H9 (cell line): Measurements from ENCODE around the gene IL4. TPM values are rescaled to one million over a fixed set of nuclear protein-coding genes. Genes with fewer than 3 reads are reported as not detected.

Source experiments
- DNase-seq: peaks from one replicate; pipeline ENCODE4 v3.0.0-alpha.2; 2017
- H2AFZ ChIP-seq: one replicate; pipeline ENCODE4 v1.6.1; 2013; ENCODE audit warnings: mild to moderate bottlenecking, low read length, control low read depth, moderate library complexity
- H2AK5ac ChIP-seq: 2 replicates; pipeline ENCODE4 v1.6.1; 2013; ENCODE audit warnings: low read length, control low read depth, mixed read lengths; ENCODE audit not compliant: insufficient read length
- H2BK120ac ChIP-seq: one replicate; pipeline ENCODE4 v1.6.1; 2013; ENCODE audit warnings: low read depth, mild to moderate bottlenecking, low read length, control low read depth, inconsistent platforms; ENCODE audit not compliant: poor library complexity, severe bottlenecking
- H2BK12ac ChIP-seq: 2 replicates; pipeline ENCODE4 v1.6.1; 2013; ENCODE audit warnings: low read length, control low read depth, mixed read lengths, low read depth; ENCODE audit not compliant: insufficient read length
- H2BK15ac ChIP-seq: 2 replicates; pipeline ENCODE4 v1.6.1; 2013; ENCODE audit warnings: low read depth, low read length, control low read depth
- H2BK20ac ChIP-seq: one replicate; pipeline ENCODE4 v1.6.1; 2013; ENCODE audit warnings: low read depth, mild to moderate bottlenecking, low read length, control low read depth, inconsistent platforms; ENCODE audit not compliant: poor library complexity, severe bottlenecking
- H2BK5ac ChIP-seq: 2 replicates; pipeline ENCODE4 v1.6.1; 2013; ENCODE audit warnings: low read length, control low read depth, mixed read lengths; ENCODE audit not compliant: insufficient read length
- H3K14ac ChIP-seq: 2 replicates; pipeline ENCODE4 v1.6.1; 2013; ENCODE audit warnings: low read length, control low read depth; ENCODE audit not compliant: insufficient read depth
- H3K18ac ChIP-seq: 2 replicates; pipeline ENCODE4 v1.6.1; 2013; ENCODE audit warnings: low read depth, mild to moderate bottlenecking, mixed read lengths, low read length, control low read depth; ENCODE audit not compliant: insufficient read length
- H3K23ac ChIP-seq: 2 replicates; pipeline ENCODE4 v1.6.1; 2013; ENCODE audit warnings: low read length, control low read depth, mixed read lengths, low read depth; ENCODE audit not compliant: insufficient read length
- H3K23me2 ChIP-seq: 2 replicates; pipeline ENCODE4 v1.6.1; 2013; ENCODE audit warnings: low read depth, mild to moderate bottlenecking, mixed read lengths, low read length, control low read depth; ENCODE audit not compliant: insufficient read length, poor library complexity, severe bottlenecking
- H3K27ac ChIP-seq: 2 replicates; pipeline ENCODE4 v1.5.1; 2013; ENCODE audit warnings: low read length, control low read depth, mixed read lengths, low read depth; ENCODE audit not compliant: insufficient read length
- H3K27me3 ChIP-seq: 2 replicates; pipeline ENCODE4 v1.6.1; 2013; ENCODE audit warnings: low read length, control low read depth, inconsistent platforms; ENCODE audit not compliant: insufficient read depth
- H3K4ac ChIP-seq: 2 replicates; pipeline ENCODE4 v1.6.1; 2013; ENCODE audit warnings: low read depth, mild to moderate bottlenecking, control low read depth, inconsistent platforms, low read length, moderate library complexity
- H3K4me1 ChIP-seq: 2 replicates; pipeline ENCODE4 v1.6.1; 2013; ENCODE audit warnings: low read length, control low read depth, inconsistent platforms; ENCODE audit not compliant: insufficient read depth
- H3K4me2 ChIP-seq: 2 replicates; pipeline ENCODE4 v1.6.1; 2013; ENCODE audit warnings: low read length, control low read depth, mixed read lengths; ENCODE audit not compliant: insufficient read length, insufficient read depth
- H3K56ac ChIP-seq: 2 replicates; pipeline ENCODE4 v1.6.1; 2013; ENCODE audit warnings: low read depth, mild to moderate bottlenecking, mixed read lengths, low read length, control low read depth; ENCODE audit not compliant: insufficient read length
- H3K79me1 ChIP-seq: 2 replicates; pipeline ENCODE4 v1.6.1; 2013; ENCODE audit warnings: low read depth, mild to moderate bottlenecking, moderate library complexity, low read length, control low read depth, inconsistent platforms; ENCODE audit not compliant: insufficient read depth, poor library complexity, severe bottlenecking
- H3K79me2 ChIP-seq: 2 replicates; pipeline ENCODE4 v1.6.1; 2013; ENCODE audit warnings: low read length, control low read depth, inconsistent platforms; ENCODE audit not compliant: insufficient read depth
- H3K9ac ChIP-seq: 2 replicates; pipeline ENCODE4 v1.6.1; 2013; ENCODE audit warnings: low read length, control low read depth, mixed read lengths; ENCODE audit not compliant: insufficient read length; ENCODE audit errors: extremely low read depth
- H3K9me3 ChIP-seq: one replicate; pipeline ENCODE4 v1.6.1; 2013; ENCODE audit warnings: low read depth, low read length, inconsistent platforms; ENCODE audit not compliant: control insufficient read depth
- H3T11ph ChIP-seq: one replicate; pipeline ENCODE4 v1.6.1; 2013; ENCODE audit warnings: mild to moderate bottlenecking, low read length, control low read depth, inconsistent platforms
- H4K20me1 ChIP-seq: one replicate; pipeline ENCODE4 v1.6.1; 2013; ENCODE audit not compliant: control insufficient read depth, insufficient read length, insufficient read depth
- H4K5ac ChIP-seq: 2 replicates; pipeline ENCODE4 v1.6.1; 2013; ENCODE audit warnings: low read depth, mild to moderate bottlenecking, mixed read lengths, low read length, control low read depth; ENCODE audit not compliant: insufficient read length
- H4K8ac ChIP-seq: replicated peaks from 2 replicates; pipeline ENCODE4 v1.6.1; 2013; ENCODE audit warnings: low read length, control low read depth, mixed read lengths, low read depth; ENCODE audit not compliant: insufficient read length
- H4K91ac ChIP-seq: 2 replicates; pipeline ENCODE4 v1.6.1; 2013; ENCODE audit warnings: low read depth, mild to moderate bottlenecking, moderate library complexity, mixed read lengths, low read length, control low read depth; ENCODE audit not compliant: insufficient read length
- H3K27ac Mint-ChIP-seq, 3 experiments: 2 replicates in 2 of 3; 3 replicates in 1 of 3; pipeline ENCODE4 v1.8.0; 2020 to 2021; ENCODE audit warnings: mixed read lengths in 3 of 3, mild to moderate bottlenecking in 1 of 3, moderate library complexity in 1 of 3
- H3K27me3 Mint-ChIP-seq: 2 replicates; pipeline ENCODE4 v1.8.0; 2021; ENCODE audit warnings: low read depth, mild to moderate bottlenecking, moderate library complexity, mixed read lengths
- H3K36me3 Mint-ChIP-seq, 3 experiments: 2 replicates in 2 of 3; 3 replicates in 1 of 3; pipeline ENCODE4 v1.8.0; 2020 to 2021; ENCODE audit warnings: low read depth in 3 of 3, mixed read lengths in 3 of 3; ENCODE audit not compliant: insufficient read depth in 1 of 3
- H3K4me1 Mint-ChIP-seq, 2 experiments: 2 replicates each; pipeline ENCODE4 v1.8.0; 2020; ENCODE audit warnings: mixed read lengths in 2 of 2
- H3K4me3 Mint-ChIP-seq, 2 experiments: 2 replicates in 1 of 2; 3 replicates in 1 of 2; pipeline ENCODE4 v1.8.0; 2020 to 2021; ENCODE audit warnings: mild to moderate bottlenecking in 2 of 2, mixed read lengths in 2 of 2, moderate library complexity in 1 of 2
- H3K9me3 Mint-ChIP-seq, 2 experiments: 2 replicates in 1 of 2; 3 replicates in 1 of 2; pipeline ENCODE4 v1.8.0; 2020; ENCODE audit warnings: mild to moderate bottlenecking in 2 of 2, mixed read lengths in 2 of 2, moderate library complexity in 1 of 2
- CTCF ChIP-seq: fragments of 200-600 bp; sonication (generic); conservative IDR thresholded peaks from 3 replicates; pipeline ENCODE4 v1.8.0; 2021; ENCODE audit warnings: antibody characterized with exemption, mild to moderate bottlenecking
- WGBS: extraction: QIAGEN DNeasy Blood & Tissue Kit; methylation state at CpG from one replicate; pipeline ENCODE4 v1.1.7; 2013; ENCODE audit warnings: missing lambda C conversion rate, low lambda C conversion rate, mixed read lengths; ENCODE audit not compliant: insufficient read length; ENCODE audit errors: extremely low coverage; 5-methylcytosine and 5-hydroxymethylcytosine counted together
- total RNA-seq: library from RNA; stranded (reverse); gene quantifications from 2 replicates; pipeline ENCODE4 v1.2.1, GENCODE V29; 2021

IL4 gene
- total RNA-seq, 1 experiment from 2014 or later = not detected

GRCh38 chr5:132647473-132647872 is 26.3 kb upstream of the IL4 start:
- H2AFZ ChIP-seq = no peak overlapping the region
- no peak for TF ChIP-seq CTCF
- peaks cover 4% of the 10 kb centered on the region; the same call in 1 of the 2 replicates for H3K4me1 ChIP-seq
- H2BK15ac ChIP-seq = no peak overlapping the region
- H4K91ac ChIP-seq = no peak overlapping the region
- no peak overlapping the region for H3K4ac ChIP-seq
- no peak overlapping the region for H3K18ac ChIP-seq
- H3K27ac Mint-ChIP-seq = no peak overlapping the region
- H2BK20ac ChIP-seq = no peak overlapping the region
- peaks cover 20% of the 10 kb centered on the region for H3K27me3 Mint-ChIP-seq
- H4K8ac ChIP-seq = no peak overlapping the region
- no peak overlapping the region for H3K9ac ChIP-seq
- no peak overlapping the region for H2BK12ac ChIP-seq
- no peaks in the 10 kb centered on the region for H4K20me1 ChIP-seq
- no peak overlapping the region for H3K23ac ChIP-seq
- H3K4me1 Mint-ChIP-seq = peaks cover 13 to 16% of the 10 kb centered on the region in 2 experiments
- H3K9me3 Mint-ChIP-seq = peaks cover 6 to 25% of the 10 kb centered on the region in 2 experiments; a peak in 4 of 5 replicates
- no peak overlapping the region for H3K4me2 ChIP-seq
- no peaks in the 10 kb centered on the region for H3K23me2 ChIP-seq
- no CpG with 5 or more reads among the region's 2 CpGs for WGBS
- no peaks in the 10 kb centered on the region for H3K27me3 ChIP-seq
- H3K56ac ChIP-seq = no peak overlapping the region
- H3K9me3 ChIP-seq = peaks cover 9% of the 10 kb centered on the region
- no peaks in the 10 kb centered on the region for H3K79me2 ChIP-seq
- no peak overlapping the region for H2BK5ac ChIP-seq
- H3K14ac ChIP-seq = no peak overlapping the region
- peaks cover 2 to 26% (median 9%) of the 10 kb centered on the region in 3 experiments; a peak in 5 of 7 replicates for H3K36me3 Mint-ChIP-seq
- no peaks in the 10 kb centered on the region for H3K79me1 ChIP-seq
- no peak overlapping the region for H3T11ph ChIP-seq
- H3K27ac ChIP-seq = no peak overlapping the region
- no peak overlapping the region for H2BK120ac ChIP-seq
- DNase-seq = no peak
- H3K4me3 Mint-ChIP-seq = no peak overlapping the region
- no peak overlapping the region for H2AK5ac ChIP-seq
- no peak overlapping the region for H4K5ac ChIP-seq
